ENCODE results near the gene ITIH5. TPM values are rescaled to one million over a fixed set of nuclear protein-coding genes. Genes with fewer than 3 reads are reported as not detected.

ITIH5 gene
- total and polyA plus RNA-seq, 2 of the 13 experiments (the other 11 are each of a cell fraction or from before 2014, with no cell fraction given), result 4.7 to 8.9 TPM

DNA sequence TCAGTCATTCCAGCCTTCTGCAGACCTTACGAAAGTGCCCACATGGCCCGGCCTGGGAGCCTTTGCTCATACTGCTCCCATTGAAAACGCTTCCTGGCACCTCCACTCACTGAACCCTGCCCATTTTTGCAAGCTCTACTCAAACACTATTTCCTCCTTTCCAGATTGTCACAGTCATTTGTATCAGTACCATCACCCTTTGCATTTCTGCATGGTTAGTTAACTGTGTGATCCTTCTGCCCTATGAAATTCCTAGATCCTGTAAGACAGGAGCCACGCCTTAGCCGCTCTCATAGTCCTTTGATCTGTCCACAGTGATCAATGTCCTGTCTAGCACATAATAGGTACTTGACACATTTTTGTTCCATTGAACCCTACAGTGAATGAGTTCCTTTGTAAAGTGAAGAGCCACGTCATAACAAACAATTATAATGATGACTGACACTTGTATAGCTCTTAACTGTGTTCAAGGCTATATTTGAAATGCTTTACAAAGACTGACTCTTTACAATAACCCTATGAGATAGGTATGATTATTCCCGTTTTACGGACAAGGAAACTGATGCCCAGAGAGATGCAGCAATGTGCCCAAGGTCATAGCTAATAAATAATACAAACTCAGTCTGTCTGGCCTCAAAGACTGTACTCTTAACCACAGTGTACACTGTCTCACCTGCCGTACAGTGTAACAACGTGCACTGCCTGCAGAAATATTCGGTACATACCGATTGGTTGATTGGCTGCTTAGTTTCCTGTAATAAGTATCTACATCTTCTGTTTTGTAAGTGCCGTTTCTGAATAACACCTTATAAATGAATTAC is 19.8 kb upstream of the ITIH5 start (continued):
- 0 out of 2 replicates have a peak, but pooled peaks have one; percentile 55 for TF ChIP-seq KLF11 (CRISPR knock-in tag; IDR thresholded peaks at IDR 0.05)
- TF ChIP-seq, protein P1, sequence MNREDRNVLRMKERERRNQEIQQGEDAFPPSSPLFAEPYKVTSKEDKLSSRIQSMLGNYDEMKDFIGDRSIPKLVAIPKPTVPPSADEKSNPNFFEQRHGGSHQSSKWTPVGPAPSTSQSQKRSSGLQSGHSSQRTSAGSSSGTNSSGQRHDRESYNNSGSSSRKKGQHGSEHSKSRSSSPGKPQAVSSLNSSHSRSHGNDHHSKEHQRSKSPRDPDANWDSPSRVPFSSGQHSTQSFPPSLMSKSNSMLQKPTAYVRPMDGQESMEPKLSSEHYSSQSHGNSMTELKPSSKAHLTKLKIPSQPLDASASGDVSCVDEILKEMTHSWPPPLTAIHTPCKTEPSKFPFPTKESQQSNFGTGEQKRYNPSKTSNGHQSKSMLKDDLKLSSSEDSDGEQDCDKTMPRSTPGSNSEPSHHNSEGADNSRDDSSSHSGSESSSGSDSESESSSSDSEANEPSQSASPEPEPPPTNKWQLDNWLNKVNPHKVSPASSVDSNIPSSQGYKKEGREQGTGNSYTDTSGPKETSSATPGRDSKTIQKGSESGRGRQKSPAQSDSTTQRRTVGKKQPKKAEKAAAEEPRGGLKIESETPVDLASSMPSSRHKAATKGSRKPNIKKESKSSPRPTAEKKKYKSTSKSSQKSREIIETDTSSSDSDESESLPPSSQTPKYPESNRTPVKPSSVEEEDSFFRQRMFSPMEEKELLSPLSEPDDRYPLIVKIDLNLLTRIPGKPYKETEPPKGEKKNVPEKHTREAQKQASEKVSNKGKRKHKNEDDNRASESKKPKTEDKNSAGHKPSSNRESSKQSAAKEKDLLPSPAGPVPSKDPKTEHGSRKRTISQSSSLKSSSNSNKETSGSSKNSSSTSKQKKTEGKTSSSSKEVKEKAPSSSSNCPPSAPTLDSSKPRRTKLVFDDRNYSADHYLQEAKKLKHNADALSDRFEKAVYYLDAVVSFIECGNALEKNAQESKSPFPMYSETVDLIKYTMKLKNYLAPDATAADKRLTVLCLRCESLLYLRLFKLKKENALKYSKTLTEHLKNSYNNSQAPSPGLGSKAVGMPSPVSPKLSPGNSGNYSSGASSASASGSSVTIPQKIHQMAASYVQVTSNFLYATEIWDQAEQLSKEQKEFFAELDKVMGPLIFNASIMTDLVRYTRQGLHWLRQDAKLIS (CRISPR knock-in tag; IDR thresholded peaks at IDR 0.05), result no peak; the same call in 1 of the 2 replicates
- TF ChIP-seq SUZ12 (IDR thresholded peaks at IDR 0.05; ENCODE audit: low read depth, low read length), result no peak
- TF ChIP-seq ZNF274 (CRISPR knock-in tag; IDR thresholded peaks at IDR 0.05), result no peak
- TF ChIP-seq ZNF326 (CRISPR knock-in tag; IDR thresholded peaks at IDR 0.05; ENCODE audit: borderline replicate concordance), result no peak
- 0 out of 2 replicates have a peak, but pooled peaks have one; percentile 75 for TF ChIP-seq ZNF775 (CRISPR knock-in tag; IDR thresholded peaks at IDR 0.05; ENCODE audit: borderline replicate concordance)
- TF ChIP-seq, protein P2, sequence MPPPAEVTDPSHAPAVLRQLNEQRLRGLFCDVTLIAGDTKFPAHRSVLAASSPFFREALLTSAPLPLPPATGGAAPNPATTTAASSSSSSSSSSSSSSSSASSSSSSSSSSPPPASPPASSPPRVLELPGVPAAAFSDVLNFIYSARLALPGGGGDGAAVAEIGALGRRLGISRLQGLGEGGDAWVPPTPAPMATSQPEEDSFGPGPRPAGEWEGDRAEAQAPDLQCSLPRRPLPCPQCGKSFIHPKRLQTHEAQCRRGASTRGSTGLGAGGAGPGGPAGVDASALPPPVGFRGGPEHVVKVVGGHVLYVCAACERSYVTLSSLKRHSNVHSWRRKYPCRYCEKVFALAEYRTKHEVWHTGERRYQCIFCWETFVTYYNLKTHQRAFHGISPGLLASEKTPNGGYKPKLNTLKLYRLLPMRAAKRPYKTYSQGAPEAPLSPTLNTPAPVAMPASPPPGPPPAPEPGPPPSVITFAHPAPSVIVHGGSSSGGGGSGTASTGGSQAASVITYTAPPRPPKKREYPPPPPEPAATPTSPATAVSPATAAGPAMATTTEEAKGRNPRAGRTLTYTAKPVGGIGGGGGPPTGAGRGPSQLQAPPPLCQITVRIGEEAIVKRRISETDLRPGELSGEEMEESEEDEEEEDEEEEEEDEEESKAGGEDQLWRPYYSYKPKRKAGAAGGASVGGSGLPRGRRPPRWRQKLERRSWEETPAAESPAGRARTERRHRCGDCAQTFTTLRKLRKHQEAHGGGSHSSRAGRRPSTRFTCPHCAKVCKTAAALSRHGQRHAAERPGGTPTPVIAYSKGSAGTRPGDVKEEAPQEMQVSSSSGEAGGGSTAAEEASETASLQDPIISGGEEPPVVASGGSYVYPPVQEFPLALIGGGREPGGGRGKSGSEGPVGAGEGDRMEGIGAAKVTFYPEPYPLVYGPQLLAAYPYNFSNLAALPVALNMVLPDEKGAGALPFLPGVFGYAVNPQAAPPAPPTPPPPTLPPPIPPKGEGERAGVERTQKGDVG (CRISPR knock-in tag; IDR thresholded peaks at IDR 0.05; ENCODE audit: borderline replicate concordance), result no peak
- no peak for TF ChIP-seq NCOA1 (CRISPR knock-in tag; IDR thresholded peaks at IDR 0.05)
- TF ChIP-seq, protein P3, sequence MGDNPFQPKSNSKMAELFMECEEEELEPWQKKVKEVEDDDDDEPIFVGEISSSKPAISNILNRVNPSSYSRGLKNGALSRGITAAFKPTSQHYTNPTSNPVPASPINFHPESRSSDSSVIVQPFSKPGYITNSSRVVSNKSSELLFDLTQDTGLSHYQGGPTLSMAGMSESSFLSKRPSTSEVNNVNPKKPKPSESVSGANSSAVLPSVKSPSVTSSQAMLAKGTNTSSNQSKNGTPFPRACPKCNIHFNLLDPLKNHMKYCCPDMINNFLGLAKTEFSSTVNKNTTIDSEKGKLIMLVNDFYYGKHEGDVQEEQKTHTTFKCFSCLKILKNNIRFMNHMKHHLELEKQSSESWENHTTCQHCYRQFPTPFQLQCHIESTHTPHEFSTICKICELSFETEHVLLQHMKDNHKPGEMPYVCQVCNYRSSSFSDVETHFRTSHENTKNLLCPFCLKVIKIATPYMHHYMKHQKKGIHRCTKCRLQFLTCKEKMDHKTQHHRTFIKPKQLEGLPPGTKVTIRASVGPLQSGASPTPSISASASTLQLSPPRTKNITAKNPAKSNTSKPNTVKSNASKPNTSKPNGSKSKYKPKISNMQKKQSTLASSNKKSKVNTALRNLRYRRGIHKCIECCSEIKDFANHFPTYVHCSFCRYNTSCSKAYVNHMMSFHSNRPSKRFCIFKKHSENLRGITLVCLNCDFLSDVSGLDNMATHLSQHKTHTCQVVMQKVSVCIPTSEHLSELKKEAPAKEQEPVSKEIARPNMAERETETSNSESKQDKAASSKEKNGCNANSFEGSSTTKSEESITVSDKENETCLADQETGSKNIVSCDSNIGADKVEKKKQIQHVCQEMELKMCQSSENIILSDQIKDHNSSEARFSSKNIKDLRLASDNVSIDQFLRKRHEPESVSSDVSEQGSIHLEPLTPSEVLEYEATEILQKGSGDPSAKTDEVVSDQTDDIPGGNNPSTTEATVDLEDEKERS (CRISPR knock-in tag; IDR thresholded peaks at IDR 0.05), result peak; percentile 47; the same call in 1 of the 2 replicates
- no peak for TF ChIP-seq ZNF746 (CRISPR knock-in tag; IDR thresholded peaks at IDR 0.05)
- TF ChIP-seq MAFK (conservative IDR thresholded peaks at IDR 0.05 in 1 of 2, IDR thresholded peaks at IDR 0.05 in 1 of 2; ENCODE audit: low read length in 2 of 2), result peak; percentile 31 to 57; a peak in 2 of 4 replicates
- no peak for TF ChIP-seq WIZ (CRISPR knock-in tag; IDR thresholded peaks at IDR 0.05)
- 0 out of 2 replicates have a peak, but pooled peaks have one; percentile 56 for TF ChIP-seq ZNF354B (CRISPR knock-in tag; IDR thresholded peaks at IDR 0.05)
- TF ChIP-seq ZNF674 (CRISPR knock-in tag; IDR thresholded peaks at IDR 0.05; ENCODE audit: low read depth), result no peak
- TF ChIP-seq CENPT (CRISPR knock-in tag; IDR thresholded peaks at IDR 0.05; ENCODE audit: low read depth), result no peak
- TF ChIP-seq LCORL (IDR thresholded peaks at IDR 0.05), result no peak
- no peak for TF ChIP-seq LCORL (CRISPR knock-in tag; IDR thresholded peaks at IDR 0.05)
- peak; percentile 85 for TF ChIP-seq ZNF761 (CRISPR knock-in tag; conservative IDR thresholded peaks at IDR 0.05)
- no peak for TF ChIP-seq ZNF432 (CRISPR knock-in tag; IDR thresholded peaks at IDR 0.05; ENCODE audit: borderline replicate concordance)
- peak; percentile 79; the same call in 1 of the 2 replicates for TF ChIP-seq HOXA3 (CRISPR knock-in tag; IDR thresholded peaks at IDR 0.05)
